Caco-2 (cell line): ENCODE data around the gene CMSS1. TPM values are rescaled to one million over a fixed set of nuclear protein-coding genes. Genes with fewer than 3 reads are reported as not detected.

ENCODE experiments used
- BruUV-seq: library from RNA; stranded (reverse); fragments of 400-500 nt; replicated peaks from 2 replicates; lab custom pipeline; 2021; lab: Mats Ljungman, UMichigan
- CTCF ChIA-PET: fragments of 300-600 bp; sonication (Branson Sonifier 250); formaldehyde crosslinking; loops from one replicate; lab custom pipeline; 2022; ENCODE audit warnings: antibody characterized with exemption; lab: Charles Lee
- POLR2A ChIA-PET: fragments of 300-600 bp; sonication (Branson Sonifier 250); formaldehyde crosslinking; loops from one replicate; lab custom pipeline; 2022; ENCODE audit warnings: antibody characterized with exemption; lab: Charles Lee
- DNase-seq, 2 experiments: peaks; one replicate each; pipeline versions ENCODE4 v3.0.0 to v3.0.0-alpha.2; 2020 to 2022
- H3K27me3 ChIP-seq: replicated peaks from 2 replicates; pipeline ENCODE4 v1.6.0; 2011; ENCODE audit warnings: low read length; ENCODE audit not compliant: control insufficient read depth, insufficient read depth
- H3K36me3 ChIP-seq: 2 replicates; pipeline ENCODE4 v1.5.1; 2011; ENCODE audit warnings: low read length; ENCODE audit not compliant: control insufficient read depth, insufficient read depth
- H3K4me1 ChIP-seq: fragments of 250-450 bp; sonication (Bioruptor Pico); 2 replicates; pipeline ENCODE4 v1.5.1; 2020; ENCODE audit warnings: mild to moderate bottlenecking
- H3K4me3 ChIP-seq: 2 replicates; pipeline ENCODE4 v1.5.1; 2011; ENCODE audit warnings: low read depth, mild to moderate bottlenecking, control low read depth, low read length
- H3K9me3 ChIP-seq: fragments of 250-450 bp; sonication (Bioruptor Pico); 2 replicates; pipeline ENCODE4 v1.5.1; 2020; ENCODE audit warnings: mild to moderate bottlenecking, moderate library complexity
- H3K27ac Mint-ChIP-seq: one replicate; pipeline ENCODE4 v1.8.0; 2022; ENCODE audit warnings: mixed read lengths; ENCODE audit not compliant: unreplicated experiment
- H3K27me3 Mint-ChIP-seq: one replicate; pipeline ENCODE4 v1.8.0; 2022; ENCODE audit warnings: mixed read lengths; ENCODE audit not compliant: insufficient read depth, unreplicated experiment
- H3K36me3 Mint-ChIP-seq: one replicate; pipeline ENCODE4 v1.8.0; 2022; ENCODE audit warnings: mild to moderate bottlenecking, mixed read lengths; ENCODE audit not compliant: insufficient read depth, unreplicated experiment
- H3K4me1 Mint-ChIP-seq: one replicate; pipeline ENCODE4 v1.8.0; 2022; ENCODE audit warnings: low read depth, mixed read lengths; ENCODE audit not compliant: unreplicated experiment
- H3K4me3 Mint-ChIP-seq: one replicate; pipeline ENCODE4 v1.8.0; 2022; ENCODE audit warnings: mild to moderate bottlenecking, moderate library complexity, mixed read lengths; ENCODE audit not compliant: unreplicated experiment
- H3K9me3 Mint-ChIP-seq: one replicate; pipeline ENCODE4 v1.8.0; 2022; ENCODE audit warnings: mixed read lengths; ENCODE audit not compliant: unreplicated experiment
- intact Hi-C: fragments of 100-400 bp; cut with micrococcal nuclease; formaldehyde crosslinking; loops from one replicate; pipeline ENCODE4 v1.10.0; 2022; ENCODE audit not compliant: unreplicated experiment
- total RNA-seq: library from RNA; stranded (reverse); gene quantifications from 2 replicates; pipeline ENCODE4 v1.2.3, GENCODE V29; 2022
- TF ChIP-seq, protein P1 (sequence below), 2 experiments: fragments of 200-600 bp in 1 of 2; IDR thresholded peaks; 1 replicate in 1 of 2; 2 replicates in 1 of 2; pipeline versions ENCODE4 v1.5.1 to v1.8.0; 2011 to 2022; ENCODE audit warnings: antibody characterized with exemption in 1 of 2, control low read depth in 1 of 2, inconsistent platforms in 1 of 2, low read depth in 1 of 2, low read length in 1 of 2, mild to moderate bottlenecking in 1 of 2, moderate library complexity in 1 of 2; ENCODE audit not compliant: insufficient read depth in 1 of 2, severe bottlenecking in 1 of 2, unreplicated experiment in 1 of 2

The CMSS1 gene
- total RNA-seq, 1 experiment from 2014 or later, result 54.4 TPM

DNA sequence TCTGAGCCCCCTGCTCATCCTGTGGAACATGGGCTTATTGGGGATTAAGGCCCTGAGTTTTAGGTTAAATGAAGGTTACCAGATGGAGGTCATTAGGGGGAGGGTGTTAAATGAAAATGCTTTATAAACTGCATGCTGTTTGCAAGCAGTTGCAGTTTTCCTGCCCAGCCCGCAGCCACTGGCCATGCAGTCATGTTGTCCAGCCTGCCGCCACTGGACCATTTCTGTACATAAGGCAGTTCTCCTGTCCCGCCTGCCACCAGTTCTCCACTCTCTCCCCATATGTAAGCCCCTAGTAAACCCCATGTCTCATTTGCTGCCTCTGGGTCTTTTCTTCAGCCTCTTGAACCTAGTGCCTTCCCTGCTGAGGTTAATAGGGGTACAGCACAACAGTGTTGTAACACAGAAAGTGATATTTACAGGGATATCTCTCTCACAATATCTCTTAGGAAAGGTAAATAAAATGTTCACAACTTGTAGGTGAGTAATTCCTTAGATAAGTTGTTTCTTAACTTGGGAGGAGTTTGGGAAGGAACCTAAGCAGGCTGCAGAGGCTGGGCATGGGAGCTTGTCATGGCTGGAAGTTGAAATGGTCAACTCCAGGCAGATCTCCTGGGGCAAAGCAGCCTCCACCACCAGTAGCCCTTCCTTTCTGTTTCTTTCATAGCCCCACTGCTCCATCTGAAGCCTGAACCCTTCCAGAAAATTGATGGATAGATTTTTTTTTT lies 148.2 kb downstream of the CMSS1 start:
- no peaks in the 10 kb centered on the region for H3K9me3 ChIP-seq
- TF ChIP-seq, protein P1, sequence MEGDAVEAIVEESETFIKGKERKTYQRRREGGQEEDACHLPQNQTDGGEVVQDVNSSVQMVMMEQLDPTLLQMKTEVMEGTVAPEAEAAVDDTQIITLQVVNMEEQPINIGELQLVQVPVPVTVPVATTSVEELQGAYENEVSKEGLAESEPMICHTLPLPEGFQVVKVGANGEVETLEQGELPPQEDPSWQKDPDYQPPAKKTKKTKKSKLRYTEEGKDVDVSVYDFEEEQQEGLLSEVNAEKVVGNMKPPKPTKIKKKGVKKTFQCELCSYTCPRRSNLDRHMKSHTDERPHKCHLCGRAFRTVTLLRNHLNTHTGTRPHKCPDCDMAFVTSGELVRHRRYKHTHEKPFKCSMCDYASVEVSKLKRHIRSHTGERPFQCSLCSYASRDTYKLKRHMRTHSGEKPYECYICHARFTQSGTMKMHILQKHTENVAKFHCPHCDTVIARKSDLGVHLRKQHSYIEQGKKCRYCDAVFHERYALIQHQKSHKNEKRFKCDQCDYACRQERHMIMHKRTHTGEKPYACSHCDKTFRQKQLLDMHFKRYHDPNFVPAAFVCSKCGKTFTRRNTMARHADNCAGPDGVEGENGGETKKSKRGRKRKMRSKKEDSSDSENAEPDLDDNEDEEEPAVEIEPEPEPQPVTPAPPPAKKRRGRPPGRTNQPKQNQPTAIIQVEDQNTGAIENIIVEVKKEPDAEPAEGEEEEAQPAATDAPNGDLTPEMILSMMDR (IDR thresholded peaks at IDR 0.05; ENCODE audit: insufficient read depth in 1 of 2, low read depth in 1 of 2, low read length in 1 of 2, severe bottlenecking in 1 of 2, unreplicated experiment in 1 of 2), result no peak
- Mint-ChIP-seq H3K4me3 (no peak overlapping the region), H3K36me3 (no peaks in the 10 kb centered on the region), H3K27ac (peak overlapping the region; percentile 8), H3K27me3 (no peaks in the 10 kb centered on the region), H3K4me1 (peaks cover 49% of the 10 kb centered on the region), H3K9me3 (peaks cover 18% of the 10 kb centered on the region)
- intact Hi-C loops, result loop anchor here (5.0 kb wide), 1 partner anchor 66 kb away; no protein-coding TSS in a partner anchor
- H3K4me1 ChIP-seq, result peaks cover 18% of the 10 kb centered on the region
- POLR2A ChIA-PET, result no interaction called here
- no TSS peak for BruUV-seq
- H3K36me3 ChIP-seq, result no peaks in the 10 kb centered on the region
- no peaks in the 10 kb centered on the region for H3K27me3 ChIP-seq
- DNase-seq, result no peak
- no peak overlapping the region for H3K4me3 ChIP-seq
- CTCF ChIA-PET, result no interaction called here

- POLR2A ChIA-PET, result no interaction called here
- no TSS peak for BruUV-seq
Measured at GRCh38 chr3:99966662-99967416, 149.2 kb downstream of the CMSS1 start.

GRCh38 chr3:99967796-99968195 lies 150.1 kb downstream of the CMSS1 start:
- CTCF ChIA-PET, result no interaction called here
- H3K27ac Mint-ChIP-seq, result peak overlapping the region; percentile 18
- H3K4me1 ChIP-seq, result peaks cover 18% of the 10 kb centered on the region
- no peak for DNase-seq
- TF ChIP-seq, protein P1 (IDR thresholded peaks at IDR 0.05; ENCODE audit: insufficient read depth in 1 of 2, low read depth in 1 of 2, low read length in 1 of 2, severe bottlenecking in 1 of 2, unreplicated experiment in 1 of 2), result no peak
- POLR2A ChIA-PET, result no interaction called here
- H3K9me3 ChIP-seq, result no peaks in the 10 kb centered on the region
- no peak overlapping the region for H3K4me3 ChIP-seq
- no peak overlapping the region for H3K4me3 Mint-ChIP-seq
- no peaks in the 10 kb centered on the region for H3K27me3 ChIP-seq
- peaks cover 18% of the 10 kb centered on the region for H3K9me3 Mint-ChIP-seq
- H3K36me3 Mint-ChIP-seq, result no peaks in the 10 kb centered on the region
- peaks cover 42% of the 10 kb centered on the region for H3K4me1 Mint-ChIP-seq
- H3K36me3 ChIP-seq, result no peaks in the 10 kb centered on the region
- no TSS peak for BruUV-seq
- intact Hi-C loops, result loop anchor here (5.0 kb wide), 1 partner anchor 65 kb away; no protein-coding TSS in a partner anchor
- no peaks in the 10 kb centered on the region for H3K27me3 Mint-ChIP-seq

More at GRCh38 chr3:99966662-99967416, 149.2 kb downstream of the CMSS1 start:
- H3K9me3 Mint-ChIP-seq, result peaks cover 18% of the 10 kb centered on the region
- DNase-seq, result no peak
- no peak overlapping the region for H3K4me3 ChIP-seq
- TF ChIP-seq, protein P1 (IDR thresholded peaks at IDR 0.05; ENCODE audit: insufficient read depth in 1 of 2, low read depth in 1 of 2, low read length in 1 of 2, severe bottlenecking in 1 of 2, unreplicated experiment in 1 of 2), result no peak
- H3K4me3 Mint-ChIP-seq, result no peak overlapping the region
- H3K9me3 ChIP-seq, result no peaks in the 10 kb centered on the region
- no peaks in the 10 kb centered on the region for H3K36me3 Mint-ChIP-seq
- H3K27ac Mint-ChIP-seq, result no peak overlapping the region
- peaks cover 46% of the 10 kb centered on the region for H3K4me1 Mint-ChIP-seq
- no peaks in the 10 kb centered on the region for H3K36me3 ChIP-seq
- no peaks in the 10 kb centered on the region for H3K27me3 ChIP-seq
- CTCF ChIA-PET, result no interaction called here
- H3K27me3 Mint-ChIP-seq, result no peaks in the 10 kb centered on the region
- intact Hi-C loops, result loop anchor here (5.0 kb wide), 1 partner anchor 65 kb away; no protein-coding TSS in a partner anchor
- H3K4me1 ChIP-seq, result peaks cover 18% of the 10 kb centered on the region
